ENCODE data around the gene CLEC1A. TPM values are rescaled to one million over a fixed set of nuclear protein-coding genes. Genes with fewer than 3 reads are reported as not detected.
A peak's percentile ranks its signal among the peaks of the same experiment; 100 is the strongest.

The CLEC1A gene
- total RNA-seq, 1 donor from 2014 or later, result 2.2 TPM

- intact Hi-C loops (cut with DNase I), result no loop called here
- Histone ChIP-seq H3K4me1 (peaks cover 12% of the 10 kb centered on the region), H3K9me3 (no peaks in the 10 kb centered on the region), H3K27me3 (no peaks in the 10 kb centered on the region), H3K36me3 (no peaks in the 10 kb centered on the region), H3K27ac (no peak overlapping the region), H3K4me3 (no peak overlapping the region)
- DNase-seq (ENCODE audit: extremely low spot score in 2 of 2), result no peak
- TF ChIP-seq CTCF (IDR thresholded peaks at IDR 0.05) (no peak), POLR2A (IDR thresholded peaks at IDR 0.05) (no peak), POLR2AphosphoS5 (IDR thresholded peaks at IDR 0.05; ENCODE audit: insufficient read depth in 1 of 2, low read depth in 1 of 2) (no peak)
Measured at GRCh38 chr12:10072131-10072530, 26.7 kb downstream of the CLEC1A start.

GRCh38 chr12:10070380-10070779, 28.4 kb downstream of the CLEC1A start:
- TF ChIP-seq CTCF (IDR thresholded peaks at IDR 0.05) (no peak), POLR2A (IDR thresholded peaks at IDR 0.05) (no peak), POLR2AphosphoS5 (IDR thresholded peaks at IDR 0.05; ENCODE audit: insufficient read depth in 1 of 2, low read depth in 1 of 2) (no peak)
- DNase-seq (ENCODE audit: extremely low spot score in 2 of 2), result no peak
- Histone ChIP-seq H3K36me3 (no peaks in the 10 kb centered on the region), H3K27me3 (no peaks in the 10 kb centered on the region), H3K4me1 (peaks cover 12% of the 10 kb centered on the region), H3K9me3 (no peaks in the 10 kb centered on the region), H3K27ac (no peak overlapping the region), H3K4me3 (no peak overlapping the region)
- intact Hi-C loops (cut with DNase I), result no loop called here

- no peak for DNase-seq (ENCODE audit: extremely low spot score in 2 of 2)
- H3K36me3 ChIP-seq, result no peaks in the 10 kb centered on the region
- H3K4me3 ChIP-seq, result no peak overlapping the region
- peak overlapping the region; percentile 50 for H3K27ac ChIP-seq
- peaks cover 12% of the 10 kb centered on the region for H3K4me1 ChIP-seq
- H3K27me3 ChIP-seq, result no peaks in the 10 kb centered on the region
- H3K9me3 ChIP-seq, result no peaks in the 10 kb centered on the region
- intact Hi-C loops (cut with DNase I), result no loop called here
- TF ChIP-seq POLR2AphosphoS5 (IDR thresholded peaks at IDR 0.05; ENCODE audit: insufficient read depth in 1 of 2, low read depth in 1 of 2) (no peak), CTCF (IDR thresholded peaks at IDR 0.05) (no peak), POLR2A (IDR thresholded peaks at IDR 0.05) (no peak)
Measured at GRCh38 chr12:10069976-10070375, 28.8 kb downstream of the CLEC1A start.

- Histone ChIP-seq H3K4me1 (peaks cover 12% of the 10 kb centered on the region), H3K36me3 (no peaks in the 10 kb centered on the region), H3K27me3 (no peaks in the 10 kb centered on the region), H3K9me3 (no peaks in the 10 kb centered on the region), H3K4me3 (no peak overlapping the region), H3K27ac (peak overlapping the region; percentile 50)
- no peak for TF ChIP-seq CTCF (IDR thresholded peaks at IDR 0.05)
- no peak for TF ChIP-seq POLR2A (IDR thresholded peaks at IDR 0.05)
- TF ChIP-seq POLR2AphosphoS5 (IDR thresholded peaks at IDR 0.05; ENCODE audit: insufficient read depth in 1 of 2, low read depth in 1 of 2), result no peak
- intact Hi-C loops (cut with DNase I), result no loop called here
- DNase-seq (ENCODE audit: extremely low spot score in 2 of 2), result no peak
Measured at GRCh38 chr12:10069099-10069498, 29.7 kb downstream of the CLEC1A start.

DNA sequence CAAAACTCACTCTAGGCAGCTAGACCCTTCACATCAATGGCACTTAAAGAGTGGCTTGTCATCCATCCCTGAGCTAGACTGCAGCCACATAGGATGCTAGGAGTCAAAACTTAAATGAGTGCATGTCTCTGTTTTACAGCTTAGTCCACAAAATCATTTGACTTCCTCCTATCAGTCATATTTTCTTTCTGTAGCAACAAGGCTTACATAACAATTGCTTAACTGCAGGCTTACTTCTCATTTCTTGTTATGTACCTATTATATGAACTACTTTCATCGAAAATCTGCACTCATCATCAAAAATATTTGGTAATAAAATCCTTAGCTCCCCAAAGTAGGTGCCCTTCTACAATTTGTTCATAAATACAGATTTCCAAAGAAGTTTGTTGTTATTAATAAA, 30.1 kb downstream of the CLEC1A start:
- H3K27me3 ChIP-seq, result no peaks in the 10 kb centered on the region
- H3K27ac ChIP-seq, result peak overlapping the region; percentile 50
- no peak for DNase-seq (ENCODE audit: extremely low spot score in 2 of 2)
- H3K4me3 ChIP-seq, result no peak overlapping the region
- no peaks in the 10 kb centered on the region for H3K36me3 ChIP-seq
- no peak for TF ChIP-seq POLR2AphosphoS5 (IDR thresholded peaks at IDR 0.05; ENCODE audit: insufficient read depth in 1 of 2, low read depth in 1 of 2)
- peaks cover 12% of the 10 kb centered on the region for H3K4me1 ChIP-seq
- H3K9me3 ChIP-seq, result no peaks in the 10 kb centered on the region
- intact Hi-C loops (cut with DNase I), result no loop called here

Measured in vagina (tissue), 2 donors.